Measurements from ENCODE around the gene TBC1D7. TPM values are rescaled to one million over a fixed set of nuclear protein-coding genes. Genes with fewer than 3 reads are reported as not detected.

The TBC1D7 gene
- total RNA-seq, 2 experiments from 2014 or later, result 25.2 to 30.3 TPM

DNA sequence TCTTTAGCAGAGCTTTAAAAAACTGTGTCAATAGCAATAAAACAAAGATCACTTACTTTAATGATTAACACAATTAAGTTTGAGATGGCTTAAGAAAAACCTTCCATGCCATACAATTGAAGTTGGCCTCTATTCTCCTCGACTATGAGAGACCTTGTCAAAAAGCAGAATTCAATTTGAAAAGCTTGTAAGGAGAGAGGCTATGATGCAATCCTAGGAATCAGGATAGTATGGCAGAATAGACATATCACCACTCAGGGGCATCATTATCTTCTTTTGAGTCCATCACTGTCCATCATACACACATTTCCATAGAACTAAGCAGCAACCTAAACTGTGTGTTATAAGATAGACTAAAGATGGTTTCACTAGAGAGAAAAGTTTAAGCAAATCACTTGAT is 17.2 kb downstream of the TBC1D7 start:
- H3K9me3 Mint-ChIP-seq (ENCODE audit: insufficient read depth), result no peaks in the 10 kb centered on the region
- ChIA-PET POLR2A (interaction anchor here (2.0 kb wide), 1 partner anchor 17 kb away, joined by 11 read pairs; the partner anchor contains the start of gene TBC1D7), CTCF (interaction anchor here (0.7 to 1.6 kb wide), 2 partner anchors 21 to 176 kb away, joined by 3 to 4 read pairs; partner anchors contain the start of gene GFOD1)
- H3K27me3 Mint-ChIP-seq (ENCODE audit: low read depth), result no peaks in the 10 kb centered on the region
- no peak for ATAC-seq
- peaks cover 52% of the 10 kb centered on the region for H3K36me3 Mint-ChIP-seq (ENCODE audit: low read depth)
- no peak overlapping the region for H3K4me3 Mint-ChIP-seq
- DNase-seq, result no peak
- H3K27ac Mint-ChIP-seq, result no peak overlapping the region
- H3K4me1 Mint-ChIP-seq (ENCODE audit: low read depth), result no peaks in the 10 kb centered on the region

DNA sequence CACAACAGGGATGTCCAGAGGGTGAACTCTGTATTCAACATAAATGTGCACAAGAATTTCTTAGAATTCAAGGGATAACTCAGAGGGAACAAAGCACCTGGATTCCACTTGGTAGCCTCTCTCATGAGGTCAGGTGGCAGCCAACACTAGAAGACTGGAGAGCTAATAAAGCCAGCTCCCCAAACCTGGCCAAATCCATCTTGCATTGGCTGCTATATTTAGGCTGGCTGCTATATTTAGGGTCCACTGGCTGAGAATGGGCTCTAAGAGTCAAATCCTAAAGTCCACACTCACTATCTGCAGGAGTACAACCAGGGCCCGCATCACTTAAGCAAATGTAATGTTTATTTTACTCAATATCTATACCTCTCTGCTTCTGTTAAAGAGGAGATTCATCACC is 20.0 kb downstream of the TBC1D7 start:
- no peak overlapping the region for H3K4me3 Mint-ChIP-seq
- ChIA-PET CTCF (no interaction called here), POLR2A (no interaction called here)
- H3K27ac Mint-ChIP-seq, result no peak overlapping the region
- H3K9me3 Mint-ChIP-seq (ENCODE audit: insufficient read depth), result no peaks in the 10 kb centered on the region
- peaks cover 54% of the 10 kb centered on the region for H3K36me3 Mint-ChIP-seq (ENCODE audit: low read depth)
- no peaks in the 10 kb centered on the region for H3K27me3 Mint-ChIP-seq (ENCODE audit: low read depth)
- ATAC-seq (no peak), DNase-seq (no peak)
- peaks cover 11% of the 10 kb centered on the region for H3K4me1 Mint-ChIP-seq (ENCODE audit: low read depth)

DNA sequence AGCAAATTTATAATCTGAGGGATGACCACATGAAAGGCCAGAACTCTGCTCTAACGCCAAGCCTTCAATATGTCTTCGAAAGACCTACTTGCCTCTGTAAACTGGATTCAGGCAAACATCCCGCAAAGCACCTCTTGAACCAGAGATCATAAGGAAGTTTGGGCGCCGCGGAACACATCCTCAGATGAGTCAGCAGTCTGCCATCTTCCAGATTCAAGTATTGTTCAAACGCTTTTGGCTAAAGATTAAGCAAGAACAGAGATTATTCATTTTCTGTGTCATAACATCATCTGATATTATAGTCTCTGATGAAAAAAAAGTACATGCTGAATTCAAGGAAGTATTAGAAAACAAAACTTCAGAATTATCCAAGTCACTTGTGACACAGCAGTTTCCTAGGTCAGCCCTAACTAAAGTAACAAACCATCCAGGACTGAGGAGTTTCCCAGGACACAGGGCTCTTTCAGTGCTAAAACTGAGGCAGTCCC is 20.8 kb downstream of the TBC1D7 start:
- H3K4me1 Mint-ChIP-seq (ENCODE audit: low read depth), result peaks cover 18% of the 10 kb centered on the region
- H3K36me3 Mint-ChIP-seq (ENCODE audit: low read depth), result peaks cover 56% of the 10 kb centered on the region
- ATAC-seq (no peak), DNase-seq (peak; percentile 9)
- no peaks in the 10 kb centered on the region for H3K9me3 Mint-ChIP-seq (ENCODE audit: insufficient read depth)
- ChIA-PET CTCF (no interaction called here), POLR2A (no interaction called here)
- no peak overlapping the region for H3K4me3 Mint-ChIP-seq
- H3K27me3 Mint-ChIP-seq (ENCODE audit: low read depth), result no peaks in the 10 kb centered on the region
- no peak overlapping the region for H3K27ac Mint-ChIP-seq

DNA sequence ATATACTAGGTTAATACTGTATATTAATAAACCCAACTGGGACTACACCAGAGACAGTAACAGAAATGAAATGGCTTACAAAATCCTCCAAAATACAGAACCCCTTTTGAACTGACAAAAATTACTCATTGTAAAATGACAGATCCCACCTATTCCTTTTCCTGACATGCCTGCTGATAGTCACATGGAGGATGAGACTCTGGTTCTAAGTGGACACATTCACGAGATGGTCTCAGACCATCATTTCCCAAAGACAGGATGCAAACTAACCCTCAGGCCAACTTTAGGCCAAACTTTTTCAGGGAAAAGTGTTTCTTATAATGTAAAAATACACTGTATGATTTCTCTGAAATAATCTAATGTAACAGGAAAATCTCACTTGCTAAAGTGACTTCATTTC is 22.5 kb downstream of the TBC1D7 start:
- Mint-ChIP-seq H3K36me3 (ENCODE audit: low read depth) (peaks cover 56% of the 10 kb centered on the region), H3K9me3 (ENCODE audit: insufficient read depth) (no peaks in the 10 kb centered on the region), H3K27ac (no peak overlapping the region), H3K4me1 (ENCODE audit: low read depth) (peaks cover 23% of the 10 kb centered on the region), H3K27me3 (ENCODE audit: low read depth) (no peaks in the 10 kb centered on the region), H3K4me3 (no peak overlapping the region)
- DNase-seq, result no peak
- no peak for ATAC-seq
- CTCF ChIA-PET, result no interaction called here
- POLR2A ChIA-PET, result interaction anchor here (0.6 kb wide), 1 partner anchor 22 kb away, joined by 4 read pairs; no protein-coding TSS in a partner anchor

DNA sequence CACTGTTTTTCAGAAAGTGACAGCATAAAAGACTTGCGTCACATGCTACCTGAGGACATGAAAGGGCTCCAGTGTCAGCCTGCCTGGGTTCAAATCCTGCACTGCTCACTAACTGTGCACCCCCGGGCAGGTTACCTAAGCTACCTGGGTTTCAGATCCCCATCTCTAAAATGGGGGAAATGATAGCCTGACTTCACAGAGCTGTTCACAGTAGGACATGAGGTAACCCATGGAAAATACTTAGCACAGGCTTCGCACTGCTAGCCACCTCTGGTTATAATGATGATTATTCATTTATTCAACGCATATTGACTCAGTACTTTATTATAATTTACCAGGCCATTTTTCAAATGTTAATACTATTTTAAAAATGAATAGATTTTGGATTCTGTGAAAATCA is 23.0 kb downstream of the TBC1D7 start:
- CTCF ChIA-PET, result interaction anchor here (1.5 kb wide), 1 partner anchor 23 kb away, joined by 3 read pairs; the partner anchor contains the start of gene TBC1D7
- Mint-ChIP-seq H3K4me3 (no peak overlapping the region), H3K36me3 (ENCODE audit: low read depth) (peaks cover 57% of the 10 kb centered on the region), H3K9me3 (ENCODE audit: insufficient read depth) (no peaks in the 10 kb centered on the region), H3K4me1 (ENCODE audit: low read depth) (peaks cover 23% of the 10 kb centered on the region), H3K27me3 (ENCODE audit: low read depth) (no peaks in the 10 kb centered on the region), H3K27ac (no peak overlapping the region)
- POLR2A ChIA-PET, result interaction anchor here (3.4 kb wide), 1 partner anchor 22 kb away, joined by 12 read pairs; the partner anchor contains the start of gene TBC1D7
- ATAC-seq, result no peak
- DNase-seq, result no peak

DNA sequence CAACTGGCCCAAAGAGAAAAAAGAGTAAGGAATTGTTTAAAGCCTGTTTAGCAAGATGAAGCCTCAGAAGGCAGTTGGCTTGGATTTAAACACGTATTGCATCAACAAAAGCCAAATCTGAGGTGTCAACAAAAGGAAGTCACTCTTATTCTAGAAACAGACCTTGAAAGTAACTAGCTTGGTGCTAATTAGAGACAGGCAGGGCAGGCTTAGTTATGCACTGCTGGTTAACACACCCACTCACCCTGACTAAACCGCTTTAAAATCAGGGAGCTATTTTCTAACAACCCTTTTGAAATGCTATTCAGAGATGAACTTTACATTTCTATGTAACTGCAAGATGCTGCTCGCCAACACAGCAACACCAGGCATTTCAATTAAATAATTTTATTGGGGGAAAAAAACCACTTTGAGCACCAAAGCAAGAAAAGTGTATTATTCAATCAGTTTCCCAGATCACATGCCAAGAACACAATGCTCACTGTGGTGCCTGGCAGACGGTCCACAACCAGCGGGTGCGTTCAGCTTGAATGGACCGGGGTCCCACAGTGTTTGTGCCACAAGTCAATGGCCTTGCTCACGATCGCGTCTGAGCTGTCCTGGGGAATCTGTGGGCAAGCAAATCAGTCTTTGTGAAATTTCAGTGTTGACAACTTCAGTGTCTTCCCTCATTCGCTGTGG is 23.6 kb downstream of the TBC1D7 start:
- peak overlapping the region; percentile 17 for H3K27ac Mint-ChIP-seq
- H3K36me3 Mint-ChIP-seq (ENCODE audit: low read depth), result peaks cover 57% of the 10 kb centered on the region
- H3K4me3 Mint-ChIP-seq, result no peak overlapping the region
- ATAC-seq (no peak), DNase-seq (no peak)
- POLR2A ChIA-PET, result interaction anchor here (0.7 to 3.4 kb wide), 3 partner anchors 23 to 270 kb away, joined by 3 to 12 read pairs (median 3); partner anchors contain the start of genes SIRT5 and TBC1D7
- H3K4me1 Mint-ChIP-seq (ENCODE audit: low read depth), result peaks cover 23% of the 10 kb centered on the region
- no peaks in the 10 kb centered on the region for H3K27me3 Mint-ChIP-seq (ENCODE audit: low read depth)
- CTCF ChIA-PET, result interaction anchor here (0.7 to 1.5 kb wide), 2 partner anchors 24 to 29 kb away, joined by 3 read pairs; partner anchors contain the start of gene TBC1D7
- H3K9me3 Mint-ChIP-seq (ENCODE audit: insufficient read depth), result no peaks in the 10 kb centered on the region

DNA sequence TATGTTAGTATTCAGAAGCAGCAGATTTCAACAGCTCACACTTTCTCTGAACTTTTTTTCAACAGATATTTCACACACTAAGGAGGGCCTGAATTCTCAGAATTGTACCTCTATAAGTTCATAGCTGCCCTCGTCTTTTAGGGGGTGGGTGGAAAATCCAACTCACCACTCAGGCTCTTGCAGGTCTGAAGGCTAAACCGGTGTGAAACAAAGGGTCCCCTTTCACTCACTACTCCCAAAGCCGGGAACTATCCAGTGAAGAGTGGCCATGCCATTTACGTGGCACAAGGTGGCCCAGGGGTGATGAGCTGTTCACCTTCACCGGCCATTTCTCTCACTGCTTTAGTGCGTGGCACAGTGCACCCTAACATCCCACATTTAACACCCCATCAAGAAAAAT is 24.2 kb downstream of the TBC1D7 start:
- no peak overlapping the region for H3K4me3 Mint-ChIP-seq

DNA sequence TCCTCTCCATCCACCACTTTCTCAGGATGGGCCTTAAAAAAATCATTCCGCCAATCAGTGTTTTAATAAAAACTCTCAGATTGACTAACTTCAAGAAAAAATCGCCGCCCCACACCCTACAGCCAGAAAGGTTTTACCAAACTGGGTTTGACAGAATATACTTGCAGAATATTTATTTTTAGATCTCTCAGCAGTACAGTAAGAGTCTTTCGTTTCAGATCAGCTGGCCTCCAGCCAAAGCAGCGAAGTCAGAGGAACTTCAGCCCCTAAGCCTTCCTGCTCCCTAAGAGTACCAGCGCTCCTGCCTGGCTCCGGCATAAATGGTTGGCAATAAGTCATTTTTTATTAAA is 24.7 kb downstream of the TBC1D7 start:
- CTCF ChIA-PET, result interaction anchor here (1.5 to 2.3 kb wide), 3 partner anchors 11 to 25 kb away, joined by 3 to 4 read pairs (median 3); partner anchors contain the start of gene TBC1D7
- Mint-ChIP-seq H3K9me3 (ENCODE audit: insufficient read depth) (no peaks in the 10 kb centered on the region), H3K4me3 (no peak overlapping the region), H3K27me3 (ENCODE audit: low read depth) (no peaks in the 10 kb centered on the region), H3K36me3 (ENCODE audit: low read depth) (peaks cover 52% of the 10 kb centered on the region), H3K27ac (peak overlapping the region; percentile 68), H3K4me1 (ENCODE audit: low read depth) (peaks cover 23% of the 10 kb centered on the region)
- peak; percentile 22 for DNase-seq
- ATAC-seq, result no peak
- POLR2A ChIA-PET, result interaction anchor here (3.4 kb wide), 1 partner anchor 24 kb away, joined by 12 read pairs; the partner anchor contains the start of gene TBC1D7

More for the DNA sequence above, 24.2 kb downstream of the TBC1D7 start:
- peak; percentile 15 for DNase-seq
- Mint-ChIP-seq H3K4me1 (ENCODE audit: low read depth) (peaks cover 23% of the 10 kb centered on the region), H3K9me3 (ENCODE audit: insufficient read depth) (no peaks in the 10 kb centered on the region), H3K27me3 (ENCODE audit: low read depth) (no peaks in the 10 kb centered on the region), H3K36me3 (ENCODE audit: low read depth) (peaks cover 57% of the 10 kb centered on the region), H3K27ac (peak overlapping the region; percentile 17)
- no peak for ATAC-seq
- ChIA-PET POLR2A (interaction anchor here (0.7 to 3.4 kb wide), 3 partner anchors 24 to 270 kb away, joined by 3 to 12 read pairs (median 3); partner anchors contain the start of genes SIRT5 and TBC1D7), CTCF (interaction anchor here (0.7 to 2.3 kb wide), 3 partner anchors 18 to 28 kb away, joined by 3 to 4 read pairs (median 3); partner anchors contain the start of gene TBC1D7)

DNA sequence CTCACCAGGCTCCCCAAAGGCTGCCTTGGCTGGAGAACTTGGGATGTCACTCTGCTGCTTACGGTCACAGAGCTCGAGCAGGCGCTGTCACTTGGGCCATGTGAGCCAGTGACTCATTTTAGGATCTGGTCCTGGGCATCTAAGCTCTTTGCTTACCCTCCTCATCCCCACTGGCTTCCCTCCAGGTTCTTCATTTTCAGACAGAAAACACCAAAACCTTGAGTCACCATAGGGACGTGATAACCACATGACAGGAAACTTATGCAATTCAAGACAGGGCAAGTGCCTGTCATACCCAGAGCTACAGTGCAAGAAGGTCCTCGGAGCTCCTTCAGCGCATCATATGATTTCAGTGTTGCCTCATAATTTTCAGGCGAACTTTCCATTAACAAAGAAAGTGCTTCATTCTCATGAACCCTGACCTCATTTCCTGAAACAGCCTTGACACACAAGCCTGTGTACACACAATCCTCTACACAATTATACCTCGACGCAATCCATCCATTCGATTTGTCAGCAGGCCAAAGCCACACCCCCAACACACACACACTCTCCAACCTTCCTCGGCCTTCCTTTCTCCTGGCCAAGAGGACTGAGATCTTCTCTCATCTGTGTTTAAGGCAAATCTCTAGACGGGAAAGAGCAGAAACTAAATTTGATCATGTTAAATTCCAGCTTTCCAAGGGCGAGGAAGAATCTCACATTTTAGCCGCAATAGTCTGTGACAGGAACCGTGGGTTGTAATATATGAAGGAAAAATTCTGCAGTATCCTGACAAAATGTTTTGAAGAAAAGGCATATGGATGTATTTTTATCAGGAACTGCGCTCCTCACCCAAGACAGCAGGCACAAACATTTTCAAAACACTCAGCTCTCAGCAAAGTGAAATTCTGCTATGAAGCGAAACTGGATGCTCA is 25.3 kb downstream of the TBC1D7 start:
- H3K9me3 Mint-ChIP-seq (ENCODE audit: insufficient read depth), result no peaks in the 10 kb centered on the region
- H3K4me1 Mint-ChIP-seq (ENCODE audit: low read depth), result peaks cover 23% of the 10 kb centered on the region
- CTCF ChIA-PET, result interaction anchor here (1.1 to 2.3 kb wide), 4 partner anchors 11 to 272 kb away, joined by 3 to 5 read pairs (median 4); partner anchors contain the start of gene TBC1D7
- no peak overlapping the region for H3K4me3 Mint-ChIP-seq
- H3K36me3 Mint-ChIP-seq (ENCODE audit: low read depth), result peaks cover 49% of the 10 kb centered on the region
- no peaks in the 10 kb centered on the region for H3K27me3 Mint-ChIP-seq (ENCODE audit: low read depth)
- POLR2A ChIA-PET, result interaction anchor here (1.2 to 3.4 kb wide), 2 partner anchors 25 to 272 kb away, joined by 3 to 12 read pairs; partner anchors contain the start of genes SIRT5 and TBC1D7
- peak; percentile 91 for ATAC-seq
- H3K27ac Mint-ChIP-seq, result peak overlapping the region; percentile 68
- DNase-seq, result peak; percentile 64

DNA sequence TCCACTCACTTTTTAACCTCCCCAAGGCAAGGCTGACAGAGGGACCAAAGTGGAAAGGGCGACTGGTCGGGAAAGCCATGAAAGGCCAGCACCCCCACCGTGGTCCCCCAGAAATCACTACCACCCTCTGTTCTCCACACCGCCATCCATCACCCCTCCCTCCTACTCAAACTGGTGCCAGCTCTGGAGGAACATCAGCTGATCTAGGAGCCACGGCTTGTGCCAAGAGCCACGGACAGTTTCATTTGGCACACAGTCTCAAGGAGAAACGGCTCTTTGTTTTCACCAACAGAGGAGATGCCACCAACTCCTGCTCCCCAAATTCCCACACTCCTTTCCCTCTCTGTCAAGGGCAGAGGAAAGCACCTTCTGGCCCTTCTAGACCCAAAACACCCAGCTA is 26.0 kb downstream of the TBC1D7 start:
- peak; percentile 15 for DNase-seq
- Mint-ChIP-seq H3K9me3 (ENCODE audit: insufficient read depth) (no peaks in the 10 kb centered on the region), H3K27ac (peak overlapping the region; percentile 68), H3K27me3 (ENCODE audit: low read depth) (no peaks in the 10 kb centered on the region), H3K4me1 (ENCODE audit: low read depth) (peaks cover 23% of the 10 kb centered on the region), H3K4me3 (no peak overlapping the region), H3K36me3 (ENCODE audit: low read depth) (peaks cover 49% of the 10 kb centered on the region)
- POLR2A ChIA-PET, result interaction anchor here (1.2 to 3.4 kb wide), 2 partner anchors 25 to 273 kb away, joined by 3 to 12 read pairs; partner anchors contain the start of genes SIRT5 and TBC1D7
- CTCF ChIA-PET, result interaction anchor here (1.1 to 2.3 kb wide), 4 partner anchors 12 to 273 kb away, joined by 3 to 5 read pairs (median 4); partner anchors contain the start of gene TBC1D7
- no peak for ATAC-seq

Data from activated CD8-positive, alpha-beta T cell treated with anti-CD3 and anti-CD28 coated beads, Interleukin-2, amount 10 ng/mL, durations not matched to agents 7 days and 5 days (primary cell).